GM21619 (cell line): ENCODE measurements around the gene ADSS1.

Experiments used
- ATAC-seq: cut with Tn5 transposase; IDR thresholded peaks from one replicate; pipeline ENCODE4 v1.9.1; 2021; ENCODE audit not compliant: unreplicated experiment

ADSS1 gene

GRCh38 chr14:104766256-104766862 is 42.3 kb downstream of the ADSS1 start:
- ATAC-seq = no peak

DNA sequence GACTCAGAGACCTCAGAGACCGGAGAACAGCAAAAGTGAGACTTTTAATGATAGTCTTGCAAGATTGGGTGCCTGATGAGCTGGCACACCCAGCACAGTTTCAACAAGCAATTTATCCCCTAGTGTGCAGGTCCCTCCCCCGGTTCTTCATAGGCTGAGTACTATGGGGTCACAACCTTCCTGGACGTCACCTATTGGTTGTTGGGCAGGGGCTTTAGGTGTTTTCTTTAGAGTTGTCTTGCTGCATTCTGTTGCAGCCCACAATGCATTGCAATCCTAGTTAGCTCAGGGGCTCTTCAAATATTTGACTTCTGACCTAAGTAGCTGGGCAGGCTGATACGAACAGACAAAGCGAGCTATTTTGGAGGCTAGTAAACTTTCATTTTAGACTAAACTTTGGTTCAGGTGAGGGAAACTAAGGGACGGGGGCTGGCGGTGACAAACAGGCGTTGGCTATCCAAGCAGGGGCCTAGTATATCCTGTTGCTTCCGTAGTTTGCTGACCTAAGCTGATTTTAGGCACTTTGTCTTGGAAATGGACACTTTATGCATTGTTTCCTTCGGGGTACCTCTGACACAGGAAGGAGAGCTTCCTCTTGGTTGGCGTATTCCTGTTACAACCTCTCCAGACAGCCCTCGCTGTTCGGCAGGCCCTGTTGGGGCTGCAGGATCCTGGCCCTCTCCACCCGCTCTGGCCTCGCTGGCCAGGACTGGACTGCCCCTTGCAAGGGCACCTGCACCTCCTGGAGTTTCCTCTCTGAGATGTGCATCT is 43.0 kb downstream of the ADSS1 start:
- ATAC-seq = no peak

DNA sequence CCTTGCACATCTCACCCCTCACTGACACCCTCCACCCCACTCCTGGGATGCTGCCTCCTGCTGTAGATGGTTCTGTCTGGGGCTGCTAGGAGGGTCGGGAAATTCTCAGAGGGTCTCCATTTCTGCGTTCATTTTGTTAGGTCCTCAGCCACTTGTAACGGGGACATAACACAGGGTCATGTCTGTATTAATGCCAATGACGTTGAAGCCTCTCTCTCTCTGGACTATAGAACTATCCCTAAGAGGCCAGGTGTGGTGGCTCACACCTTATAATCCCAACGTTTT is 43.5 kb downstream of the ADSS1 start:
- no peak for ATAC-seq

DNA sequence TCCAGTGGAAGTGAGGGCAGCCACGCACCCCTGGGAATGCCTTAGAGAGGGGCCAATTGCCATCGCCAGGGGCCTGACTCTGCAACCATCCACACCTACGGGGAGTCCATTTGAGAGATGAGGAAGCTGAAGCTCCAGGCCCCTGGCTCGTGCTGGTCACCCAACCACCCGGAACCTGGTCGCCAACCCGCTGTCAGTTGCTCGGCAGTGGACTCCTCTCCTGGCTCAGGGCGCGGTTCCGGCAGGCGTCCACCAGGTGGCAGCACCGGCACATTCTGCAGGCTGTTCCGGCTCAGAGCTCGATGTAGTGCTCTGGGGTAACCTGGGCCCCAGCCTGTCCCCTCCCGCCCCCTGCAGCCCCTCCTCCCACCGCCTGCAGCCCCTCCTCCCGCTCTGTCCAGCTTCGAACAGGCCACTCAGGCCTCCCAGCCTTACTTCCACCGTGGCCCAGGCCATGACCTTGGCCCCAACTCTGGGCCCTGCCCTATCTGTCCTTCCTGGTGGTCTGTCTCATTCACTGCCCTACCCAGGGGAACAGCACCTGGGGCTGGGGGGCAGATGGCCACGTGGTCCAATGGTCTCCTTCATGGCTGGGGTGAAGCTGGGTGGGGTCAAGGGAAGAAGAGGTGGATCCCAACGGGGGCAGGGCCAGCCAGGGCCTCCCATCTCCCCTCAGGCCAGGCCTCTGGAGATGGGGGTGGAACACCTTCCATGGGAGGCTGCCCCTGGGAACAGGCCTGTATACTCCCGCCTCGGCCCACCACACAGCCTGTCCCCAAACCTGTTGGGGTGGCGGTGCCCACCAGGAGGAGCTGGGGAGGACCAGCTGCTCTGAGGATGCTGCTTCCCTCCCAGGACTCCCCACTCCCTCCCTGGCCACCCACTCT is 44.7 kb downstream of the ADSS1 start:
- ATAC-seq = peak; percentile 87

- ATAC-seq = no peak
Observed at GRCh38 chr14:104769324-104770071, 45.5 kb downstream of the ADSS1 start.

DNA sequence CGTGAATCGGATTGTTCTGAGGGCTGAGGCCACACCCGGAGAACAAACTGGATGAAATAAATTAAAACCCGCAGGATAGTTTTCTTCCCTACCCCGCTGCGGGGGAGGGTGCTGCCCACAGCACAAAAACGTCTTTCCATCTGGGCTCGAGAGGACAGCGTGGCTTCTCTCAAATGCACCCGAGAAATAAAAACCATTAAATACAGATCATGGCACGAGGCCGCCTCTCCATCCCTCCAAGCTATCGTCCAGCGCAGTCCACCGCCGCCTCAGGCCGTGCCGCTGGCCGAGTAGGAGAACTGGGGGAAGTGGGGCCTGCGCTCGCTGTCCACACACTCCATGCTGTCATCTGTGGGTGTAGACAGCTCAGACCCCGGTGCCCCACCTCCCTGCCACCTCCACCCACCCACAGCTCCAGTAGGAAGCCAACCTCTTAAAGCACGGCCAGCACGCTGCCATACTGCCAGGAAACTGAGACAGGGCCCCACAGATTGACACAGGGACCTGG is 46.1 kb downstream of the ADSS1 start:
- no peak for ATAC-seq

GRCh38 chr14:104770851-104771272 is 46.8 kb downstream of the ADSS1 start:
- ATAC-seq = no peak

DNA sequence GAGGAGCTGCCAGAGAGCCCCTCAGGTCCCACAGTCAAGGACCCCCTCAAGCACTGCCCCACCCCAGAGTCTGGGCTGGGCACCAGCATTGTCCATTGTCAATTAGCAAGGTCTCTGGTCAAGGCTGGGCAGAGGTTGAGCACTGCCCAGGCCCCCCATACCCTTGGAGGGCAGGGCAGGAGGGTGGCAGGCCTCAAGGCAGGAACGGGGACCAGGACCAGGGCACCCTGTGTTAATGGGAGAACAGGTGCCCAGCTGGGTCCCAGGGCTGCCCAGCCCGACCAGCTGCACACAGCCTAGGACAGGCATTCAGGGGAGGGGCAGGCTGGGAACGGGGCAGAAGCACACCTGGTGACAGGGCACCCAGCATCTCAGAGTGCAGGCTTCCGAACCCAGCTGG is 47.3 kb downstream of the ADSS1 start:
- ATAC-seq = no peak

GRCh38 chr14:104771918-104772706 is 48.1 kb downstream of the ADSS1 start:
- ATAC-seq = no peak

DNA sequence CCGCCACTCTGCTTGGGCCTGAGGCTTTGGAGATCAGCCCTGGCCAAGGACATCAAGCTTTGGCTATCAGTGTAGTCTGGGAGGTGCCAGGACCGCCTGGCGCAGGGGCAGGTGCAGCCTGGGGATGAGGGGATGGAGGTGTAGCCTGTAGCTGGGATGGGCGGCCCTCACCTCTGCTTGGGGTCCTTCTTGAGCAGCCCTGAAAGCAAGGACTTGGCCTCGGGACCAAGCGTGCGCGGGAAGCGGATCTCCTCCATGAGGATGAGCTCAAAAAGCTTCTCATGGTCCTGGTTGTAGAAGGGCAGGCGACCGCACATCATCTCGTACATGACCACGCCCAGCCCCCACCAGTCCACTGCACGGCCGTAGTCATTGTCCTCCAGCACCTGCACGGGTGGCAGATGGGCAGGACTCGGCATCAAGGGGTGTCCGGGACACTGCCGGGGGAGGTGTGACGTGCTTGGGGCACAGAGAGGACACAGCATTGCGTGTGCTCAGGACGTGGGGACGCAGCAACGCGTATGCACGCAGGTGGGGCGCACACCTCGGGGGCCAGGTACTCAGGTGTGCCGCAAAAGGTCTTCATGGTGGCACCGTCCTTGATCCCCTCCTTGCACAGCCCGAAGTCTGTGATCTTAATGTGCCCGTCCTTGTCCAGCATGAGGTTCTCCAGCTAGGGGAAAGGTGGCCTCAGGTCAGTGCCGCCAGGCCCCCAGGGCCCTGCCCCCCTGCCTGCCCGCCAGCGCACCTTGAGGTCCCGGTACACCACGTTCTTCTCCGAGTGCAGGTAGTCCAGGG is 48.9 kb downstream of the ADSS1 start:
- ATAC-seq = no peak

GRCh38 chr14:104773505-104774452 is 49.8 kb downstream of the ADSS1 start:
- ATAC-seq = no peak

GRCh38 chr14:104774453-104775072 is 50.5 kb downstream of the ADSS1 start:
- ATAC-seq = no peak

- no peak for ATAC-seq
Observed at GRCh38 chr14:104775073-104775489, 51.1 kb downstream of the ADSS1 start.

GRCh38 chr14:104776481-104776880 is 52.5 kb downstream of the ADSS1 start:
- ATAC-seq = no peak

DNA sequence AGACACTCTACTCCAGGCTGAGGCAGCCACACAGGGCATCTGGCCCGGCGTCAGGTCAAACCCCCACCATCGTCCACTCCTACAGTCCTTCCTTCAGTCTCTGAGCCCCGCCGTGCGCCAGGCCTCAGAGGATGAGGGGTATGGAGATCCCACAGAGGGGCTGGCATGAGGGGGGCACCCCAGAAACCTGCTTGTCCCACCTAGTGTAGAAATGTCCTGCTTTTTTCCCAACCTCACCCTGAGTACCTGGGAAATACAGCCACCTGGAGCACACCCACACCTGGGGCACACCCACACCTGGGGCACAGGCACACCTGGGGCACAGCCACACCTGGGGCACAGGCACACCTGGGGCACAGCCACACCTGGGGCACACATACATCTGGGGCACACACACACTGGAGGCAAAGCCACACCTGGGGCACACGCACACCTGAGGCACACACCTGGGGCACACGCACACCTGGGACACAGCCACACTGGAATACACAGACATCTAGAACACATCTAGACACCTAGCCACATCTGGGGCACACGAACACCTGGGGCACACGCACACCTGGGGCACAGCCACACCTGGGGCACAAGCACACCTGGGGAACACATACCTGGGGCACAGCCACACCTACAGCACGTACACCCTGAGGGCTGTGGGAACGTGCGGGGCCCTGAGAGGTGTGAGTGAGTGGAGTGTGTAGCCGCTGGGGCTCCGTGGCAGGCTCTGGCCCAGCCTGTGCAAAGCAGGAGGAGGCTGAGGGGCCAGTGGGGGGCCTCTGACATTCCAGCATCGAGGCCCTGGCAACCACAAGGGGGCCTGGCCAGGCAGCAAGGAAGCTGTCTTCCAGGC is 53.2 kb downstream of the ADSS1 start:
- no peak for ATAC-seq

- no peak for ATAC-seq
Observed at GRCh38 chr14:104777808-104778249, 53.8 kb downstream of the ADSS1 start.
